Prostate gland (tissue), 2 donors: ENCODE results near the gene MTCL3.

Source experiments
- POLR2A ChIP-seq: fragments of 450-650 bp; IDR thresholded peaks from one replicate; pipeline ENCODE4 v1.6.1; 2016; ENCODE audit warnings: antibody characterized with exemption, mild to moderate bottlenecking
- POLR2AphosphoS5 ChIP-seq: sonication (generic); formaldehyde crosslinking; IDR thresholded peaks from one replicate; pipeline ENCODE4 v1.6.1; 2017; ENCODE audit warnings: antibody characterized with exemption
- TF ChIP-seq, protein P1 (sequence below), 4 experiments: fragments of 200-600 bp in 2 of 4; fragments of 450-650 bp in 2 of 4; sonication (generic) in 2 of 4; IDR thresholded peaks; 1 replicate in 3 of 4; 2 replicates in 1 of 4; pipeline ENCODE4 v1.5.1; 2016 to 2019; ENCODE audit warnings: antibody characterized with exemption in 4 of 4, mild to moderate bottlenecking in 2 of 4, moderate library complexity in 2 of 4

- TF ChIP-seq, protein P1, sequence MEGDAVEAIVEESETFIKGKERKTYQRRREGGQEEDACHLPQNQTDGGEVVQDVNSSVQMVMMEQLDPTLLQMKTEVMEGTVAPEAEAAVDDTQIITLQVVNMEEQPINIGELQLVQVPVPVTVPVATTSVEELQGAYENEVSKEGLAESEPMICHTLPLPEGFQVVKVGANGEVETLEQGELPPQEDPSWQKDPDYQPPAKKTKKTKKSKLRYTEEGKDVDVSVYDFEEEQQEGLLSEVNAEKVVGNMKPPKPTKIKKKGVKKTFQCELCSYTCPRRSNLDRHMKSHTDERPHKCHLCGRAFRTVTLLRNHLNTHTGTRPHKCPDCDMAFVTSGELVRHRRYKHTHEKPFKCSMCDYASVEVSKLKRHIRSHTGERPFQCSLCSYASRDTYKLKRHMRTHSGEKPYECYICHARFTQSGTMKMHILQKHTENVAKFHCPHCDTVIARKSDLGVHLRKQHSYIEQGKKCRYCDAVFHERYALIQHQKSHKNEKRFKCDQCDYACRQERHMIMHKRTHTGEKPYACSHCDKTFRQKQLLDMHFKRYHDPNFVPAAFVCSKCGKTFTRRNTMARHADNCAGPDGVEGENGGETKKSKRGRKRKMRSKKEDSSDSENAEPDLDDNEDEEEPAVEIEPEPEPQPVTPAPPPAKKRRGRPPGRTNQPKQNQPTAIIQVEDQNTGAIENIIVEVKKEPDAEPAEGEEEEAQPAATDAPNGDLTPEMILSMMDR (IDR thresholded peaks at IDR 0.05), result no peak
- TF ChIP-seq POLR2A, result no peak
- TF ChIP-seq POLR2AphosphoS5, result no peak
These were observed 4.3 kb downstream of the MTCL3 start for GRCh38 chr6:127514773-127515227.
